HTR-8/SVneo (cell line): ENCODE results near the gene FOXC1.

Source experiments
- DNase-seq: peaks from one replicate; pipeline ENCODE4 v3.0.0; 2011; ENCODE audit warnings: low spot score, mixed read lengths; ENCODE audit not compliant: insufficient read length
- FAIRE-seq: peaks from 2 replicates; lab custom pipeline; 2011; peaks lifted over from hg19 to GRCh38; lab: Jason Lieb, UNC

Gene FOXC1

DNA sequence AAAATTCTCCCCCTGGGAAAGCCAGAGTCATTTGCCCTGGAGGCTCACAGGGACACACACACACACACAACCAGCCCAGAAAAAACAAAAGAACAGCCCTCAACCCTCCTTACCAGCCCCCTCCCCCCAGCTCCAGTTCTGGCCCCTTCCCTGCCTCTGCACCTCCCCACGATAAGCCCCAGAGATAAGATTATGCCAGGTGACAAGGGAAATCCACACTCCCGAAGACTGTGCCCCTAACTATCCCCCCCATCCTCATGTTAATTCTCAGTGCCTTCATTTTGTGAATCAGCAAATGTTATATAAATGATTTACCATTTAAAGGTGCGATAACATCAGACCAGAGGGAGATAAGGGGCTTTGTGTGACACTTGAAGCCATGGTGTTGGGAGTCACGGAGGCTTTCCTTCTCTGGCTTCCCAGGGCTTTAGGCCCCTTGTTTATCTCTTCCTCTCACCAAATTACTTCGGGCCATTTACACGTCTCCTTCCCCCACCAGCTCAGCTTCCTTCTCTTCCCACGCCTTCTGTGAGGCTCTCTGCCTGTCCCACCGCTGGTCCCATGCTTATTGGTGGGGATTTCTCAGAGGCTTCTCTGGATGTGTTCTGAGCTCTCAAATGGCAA lies 12.5 kb upstream of the FOXC1 start:
- DNase-seq (no peak), FAIRE-seq (no peak)

DNA sequence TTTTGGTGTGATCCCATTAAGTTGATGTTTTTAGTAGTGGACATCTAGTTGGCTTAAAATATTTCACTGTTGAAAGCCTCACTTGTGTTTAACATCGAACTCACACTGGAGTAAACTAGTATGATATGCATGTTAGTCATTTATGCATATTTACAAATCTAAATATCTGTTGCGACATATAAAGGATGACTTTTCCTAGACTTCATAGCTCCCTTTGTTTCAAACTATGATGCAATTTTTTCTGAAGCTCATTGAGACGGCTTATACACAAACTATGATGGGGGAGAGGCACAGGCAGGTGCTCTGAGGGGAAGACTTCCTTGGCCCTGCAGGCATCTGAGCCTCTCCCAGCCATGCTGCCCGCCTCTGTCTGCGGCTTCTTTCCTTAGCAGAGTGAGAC lies 11.8 kb upstream of the FOXC1 start:
- FAIRE-seq = no peak
- no peak for DNase-seq

- no peak for FAIRE-seq
- DNase-seq = no peak
Measured at GRCh38 chr6:1598433-1598832, 11.3 kb upstream of the FOXC1 start.

DNA sequence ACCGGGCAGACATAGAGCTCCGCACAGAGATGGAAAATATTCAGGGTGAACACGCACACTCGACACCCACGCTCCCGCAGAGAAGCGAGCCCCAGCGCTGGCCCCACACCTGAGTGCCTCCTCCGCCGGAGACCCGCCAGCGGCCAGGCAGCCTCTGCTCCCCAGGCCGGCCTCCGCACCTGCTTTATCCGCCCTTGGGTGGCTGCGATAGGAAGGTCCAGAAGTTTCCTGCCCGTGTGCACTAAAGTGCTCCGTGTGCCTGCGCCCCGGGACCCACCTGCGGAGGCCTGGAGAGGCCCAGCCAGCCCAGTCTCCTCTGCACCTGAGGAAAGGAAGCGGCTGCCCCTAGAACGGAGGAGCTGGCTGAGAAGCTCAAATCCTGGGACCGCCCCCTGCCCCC lies 10.8 kb upstream of the FOXC1 start:
- no peak for FAIRE-seq
- DNase-seq = no peak

GRCh38 chr6:1599469-1599868 lies 10.2 kb upstream of the FOXC1 start:
- FAIRE-seq = no peak

GRCh38 chr6:1600063-1600763 lies 9.5 kb upstream of the FOXC1 start:
- DNase-seq (no peak), FAIRE-seq (no peak)

More at GRCh38 chr6:1599469-1599868, 10.2 kb upstream of the FOXC1 start:
- no peak for DNase-seq

DNA sequence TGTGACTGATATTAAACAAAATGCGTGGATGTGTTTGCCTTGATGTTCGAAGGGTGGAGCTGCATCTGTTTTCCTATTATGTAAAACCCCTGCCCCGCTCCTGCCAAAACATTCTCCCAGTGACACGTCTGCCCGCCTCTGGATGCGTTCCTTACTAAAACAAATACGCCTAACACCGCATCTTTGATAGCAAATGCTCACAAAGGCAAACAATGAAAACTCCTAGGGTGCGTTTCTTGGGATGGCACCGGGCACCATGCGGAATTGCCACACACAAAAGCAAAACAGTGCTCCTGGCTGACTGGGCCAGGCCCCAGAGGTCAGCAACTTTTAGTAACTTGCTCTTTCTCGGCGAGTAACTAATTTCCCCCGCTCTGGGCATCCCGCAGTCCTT lies 9.0 kb upstream of the FOXC1 start:
- FAIRE-seq (no peak), DNase-seq (no peak)

DNA sequence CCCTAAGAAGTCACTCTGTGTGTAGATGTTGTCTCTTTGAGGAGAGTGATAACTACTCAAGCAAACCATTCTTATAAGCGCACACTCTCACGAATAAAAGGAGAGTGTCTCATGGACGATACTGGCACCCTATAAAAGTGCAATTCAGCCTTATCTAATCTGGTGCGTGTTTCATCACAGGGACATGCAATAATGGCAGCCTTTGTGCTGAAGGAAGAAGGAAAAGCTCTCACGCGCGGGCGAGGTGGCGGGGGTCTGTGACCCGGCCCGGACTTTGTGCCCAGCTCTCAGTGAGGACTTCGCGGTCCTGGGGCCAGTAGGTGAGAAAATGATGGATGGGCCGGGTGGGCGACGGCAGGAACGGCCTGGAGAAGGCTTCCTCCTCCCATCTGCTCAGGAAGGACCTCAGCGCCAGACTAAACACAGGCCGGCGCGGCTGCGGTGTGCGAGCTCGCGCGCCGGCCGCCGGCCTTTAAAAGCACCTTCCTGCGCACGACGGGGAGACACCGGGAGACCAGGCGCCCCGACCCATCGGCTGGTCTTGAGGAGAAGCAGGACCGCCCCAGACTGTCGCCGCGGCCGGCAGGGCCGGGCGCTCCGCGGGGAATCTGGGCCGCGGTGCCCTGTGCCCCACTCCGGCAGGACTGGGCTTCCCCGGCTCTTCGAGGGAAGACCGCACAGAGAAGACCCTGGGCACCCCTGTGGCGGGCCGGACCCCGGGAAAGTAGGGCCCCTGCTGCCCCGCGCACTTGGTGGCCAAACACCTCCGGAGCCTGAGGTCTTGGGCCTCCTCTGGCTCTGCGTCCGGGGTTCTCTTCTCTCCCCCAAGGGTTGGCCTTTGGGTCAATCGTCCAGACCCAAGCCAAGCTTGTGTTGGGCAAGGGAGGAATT lies 8.3 kb upstream of the FOXC1 start:
- DNase-seq (no peak), FAIRE-seq (no peak)

DNA sequence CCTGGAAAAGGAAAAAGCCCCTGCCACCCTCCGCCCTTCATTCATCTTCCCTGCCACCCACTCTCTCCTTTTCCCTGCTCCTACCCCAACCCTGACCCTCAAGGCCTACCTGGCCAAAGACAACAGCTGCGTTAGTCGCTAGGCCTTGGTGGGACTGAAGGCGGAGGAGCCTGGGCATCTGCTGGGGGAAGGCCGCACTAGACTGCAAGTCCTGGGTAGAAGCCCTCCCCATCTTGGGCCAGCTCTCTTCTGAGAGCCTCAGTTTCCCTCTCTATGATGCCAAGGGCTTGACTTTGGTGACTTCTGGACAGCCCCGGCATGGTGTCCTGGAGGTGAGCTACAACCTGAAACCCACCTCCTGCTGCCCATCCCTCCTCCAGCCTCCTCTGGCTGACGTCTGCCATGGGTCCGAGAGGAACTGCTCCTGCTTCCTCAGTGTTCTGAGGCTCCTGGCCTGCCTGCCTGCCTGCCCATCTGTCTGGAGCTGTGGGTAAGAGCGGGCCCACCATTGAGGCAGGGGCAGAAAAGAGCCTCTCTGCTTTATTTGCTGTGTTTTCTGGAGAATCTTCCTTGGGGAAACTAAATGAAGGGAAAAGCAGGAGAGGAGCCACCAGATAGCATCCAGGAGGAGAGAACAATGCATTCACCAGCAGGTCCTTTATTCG lies 7.5 kb upstream of the FOXC1 start:
- DNase-seq = no peak

DNA sequence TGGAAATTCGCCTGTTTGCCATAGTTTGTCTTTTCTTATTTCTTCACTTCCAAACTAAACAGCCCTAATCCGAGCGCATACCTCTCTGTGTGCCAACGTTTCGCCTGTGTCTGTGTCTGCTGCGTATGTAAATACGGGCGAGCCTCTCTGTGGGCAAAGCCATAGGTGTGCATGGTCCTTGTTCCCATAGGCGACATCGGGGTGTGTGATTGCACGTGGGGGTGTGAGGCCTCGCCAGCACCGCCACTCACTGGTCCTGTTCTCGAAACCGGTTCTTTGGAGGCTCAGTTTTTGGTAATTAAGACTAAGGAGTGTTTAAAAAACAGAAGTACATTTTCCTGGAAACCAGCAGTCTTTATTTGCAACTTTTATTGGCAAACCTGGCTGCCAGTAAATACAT lies 6.0 kb upstream of the FOXC1 start:
- DNase-seq (no peak), FAIRE-seq (peak; percentile 65)

More for the DNA sequence above, 7.5 kb upstream of the FOXC1 start:
- no peak for FAIRE-seq

- peak; percentile 77 for DNase-seq
- FAIRE-seq = peak; percentile 76
Measured at GRCh38 chr6:1604158-1605003, 5.3 kb upstream of the FOXC1 start.

DNA sequence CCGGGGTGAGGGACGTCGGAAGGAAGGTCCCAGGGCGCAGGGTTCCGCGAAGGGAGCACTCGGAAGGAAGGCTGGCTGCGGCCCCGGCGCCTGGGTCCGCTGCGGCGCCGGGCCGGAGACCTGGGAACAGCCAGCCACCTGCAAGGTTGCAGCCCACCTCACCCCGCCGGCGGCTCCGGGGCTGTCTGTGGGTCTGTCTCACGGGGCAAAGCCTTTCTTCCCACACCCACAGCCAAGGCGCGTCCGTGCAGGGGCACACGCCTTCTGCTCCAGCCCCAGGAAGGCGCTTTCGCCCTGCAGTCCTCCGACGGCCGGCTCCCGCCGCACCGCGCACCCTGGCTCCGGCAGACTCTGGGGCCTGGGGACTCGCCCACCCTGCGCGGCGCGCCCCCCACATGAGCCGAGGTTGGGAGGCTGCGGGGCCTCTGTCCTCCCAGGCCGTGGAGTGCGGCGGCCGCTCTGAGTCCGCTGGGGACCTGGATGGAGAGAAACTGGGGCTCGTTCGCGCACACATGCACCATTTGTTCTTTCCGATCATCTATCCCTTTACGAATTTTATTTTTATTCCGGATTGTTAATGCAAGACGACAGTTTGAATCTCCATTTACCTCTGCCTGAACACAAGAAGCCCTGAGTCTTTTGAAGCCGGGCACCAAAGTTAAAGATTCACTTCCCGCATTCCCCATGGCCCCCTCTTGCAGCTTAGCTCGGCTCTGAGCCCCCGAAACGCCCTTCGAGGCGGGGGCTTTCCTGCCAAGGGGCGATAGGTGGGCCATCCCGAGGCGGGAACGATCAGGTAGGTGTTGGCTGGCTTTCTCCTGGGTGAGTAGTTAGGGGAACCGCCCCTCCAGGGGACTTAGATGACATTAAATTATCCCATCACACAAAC lies 4.5 kb upstream of the FOXC1 start:
- DNase-seq (no peak), FAIRE-seq (no peak)

GRCh38 chr6:1605893-1606779 lies 3.6 kb upstream of the FOXC1 start:
- FAIRE-seq (no peak), DNase-seq (no peak)

GRCh38 chr6:1606780-1607515 lies 2.8 kb upstream of the FOXC1 start:
- DNase-seq = no peak

DNA sequence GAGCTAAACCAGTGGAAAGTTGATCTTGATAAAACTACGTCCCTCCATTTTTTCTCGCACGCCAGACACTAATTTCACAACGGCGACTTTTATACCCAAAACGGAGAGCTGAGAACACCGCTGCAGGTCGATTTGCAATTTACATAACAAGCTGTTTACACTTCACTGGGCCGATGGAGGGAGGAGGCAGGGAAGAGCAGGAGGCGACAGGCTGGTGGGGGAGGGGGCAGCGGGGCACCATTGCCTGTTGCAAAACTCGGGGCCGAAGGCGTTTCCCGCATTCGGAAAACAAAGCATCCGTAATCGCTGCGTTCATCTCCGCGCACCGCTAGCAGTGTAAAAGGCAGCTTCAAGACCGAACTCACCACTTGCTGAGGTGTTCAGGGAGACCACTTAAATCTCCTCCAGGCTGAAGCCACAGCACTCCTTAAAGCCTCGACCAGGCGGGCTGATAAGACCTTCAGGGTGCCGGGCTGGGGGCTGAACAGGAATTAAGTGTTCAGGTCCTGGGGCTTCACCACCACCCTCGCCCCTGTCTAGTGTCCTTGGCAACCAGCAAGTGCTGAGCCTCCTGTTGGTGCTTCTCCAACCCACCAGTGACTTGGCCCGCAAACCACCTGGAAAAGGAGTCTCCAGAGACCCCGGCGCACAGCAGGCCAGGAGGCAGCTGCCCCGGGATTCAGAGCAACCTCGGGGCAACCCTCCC lies 2.0 kb upstream of the FOXC1 start:
- no peak for DNase-seq
- FAIRE-seq = no peak

More at GRCh38 chr6:1606780-1607515, 2.8 kb upstream of the FOXC1 start:
- FAIRE-seq = no peak

- FAIRE-seq (no peak), DNase-seq (no peak)
Measured at GRCh38 chr6:1608222-1609040, 1.3 kb upstream of the FOXC1 start.
